Naive thymus-derived CD8-positive, alpha-beta T cell (primary cell): ENCODE data around the gene MTX1. TPM values are rescaled to one million over a fixed set of nuclear protein-coding genes. Genes with fewer than 3 reads are reported as not detected.
"Not testable (repeated sequence)": the region's sequence is repeated elsewhere in the genome, so short reads cannot be mapped to it uniquely, and the experiment has no call there.

Experiments
- ATAC-seq, 2 donors: fragments of 150-1000 bp; cut with Tn5 transposase in 1 of 2; sonication (Bioruptor Pico), chemical (Tn5 transposase) in 1 of 2; 1 replicate in 1 of 2; 2 replicates in 1 of 2; pipeline ENCODE4 v1.10.0; 2021; ENCODE audit warnings: mild to moderate bottlenecking in 2 of 2, moderate library complexity in 2 of 2
- POLR2A ChIA-PET: fragments of 350-600 bp; sonication (Branson Sonifier 250); formaldehyde crosslinking; loops from one replicate; lab custom pipeline; 2021; ENCODE audit warnings: antibody characterized with exemption; lab: Charles Lee
- DNase-seq, 10 donors: peaks; one replicate each; pipeline versions ENCODE4 v3.0.0 to v3.0.0-alpha.2; 2020 to 2022
- H3K27ac Mint-ChIP-seq, 10 donors: one replicate each; pipeline ENCODE4 v1.8.0; 2020 to 2022; ENCODE audit warnings: mild to moderate bottlenecking in 10 of 10, mixed read lengths in 10 of 10, moderate library complexity in 4 of 10, inconsistent platforms in 1 of 10
- H3K27me3 Mint-ChIP-seq, 5 donors: one replicate each; pipeline ENCODE4 v1.8.0; 2021 to 2022; ENCODE audit warnings: mixed read lengths in 5 of 5
- H3K36me3 Mint-ChIP-seq, 3 donors: one replicate each; pipeline ENCODE4 v1.8.0; 2020 to 2022; ENCODE audit warnings: mixed read lengths in 3 of 3, mild to moderate bottlenecking in 2 of 3, inconsistent platforms in 1 of 3
- H3K4me1 Mint-ChIP-seq, 4 donors: one replicate each; pipeline ENCODE4 v1.8.0; 2021 to 2022; ENCODE audit warnings: mixed read lengths in 4 of 4
- H3K4me3 Mint-ChIP-seq, 10 donors: one replicate each; pipeline ENCODE4 v1.8.0; 2020 to 2022; ENCODE audit warnings: mild to moderate bottlenecking in 10 of 10, mixed read lengths in 10 of 10, moderate library complexity in 6 of 10, inconsistent platforms in 1 of 10
- H3K9me3 Mint-ChIP-seq, 9 donors: one replicate each; pipeline ENCODE4 v1.8.0; 2020 to 2022; ENCODE audit warnings: mixed read lengths in 9 of 9, mild to moderate bottlenecking in 3 of 9, inconsistent platforms in 1 of 9, moderate library complexity in 1 of 9
- polyA plus RNA-seq, 3 donors: library from polyadenylated mRNA; unstranded; fragments of 300-500 nt; fragmentation: Illumina TruSeq; gene quantifications; one replicate each; pipeline ENCODE4 v1.2.3, GENCODE V29; 2021
- total RNA-seq, 8 experiments: library from RNA in 2 of 8; stranded (reverse) in 2 of 8; gene quantifications; one replicate each; pipeline ENCODE4 v1.2.3 and lab custom pipeline; 2021 to 2026

The MTX1 gene
- total and polyA plus RNA-seq, 5 experiments from 2014 or later, result 26.9 to 50.7 (median 45.8) TPM

DNA sequence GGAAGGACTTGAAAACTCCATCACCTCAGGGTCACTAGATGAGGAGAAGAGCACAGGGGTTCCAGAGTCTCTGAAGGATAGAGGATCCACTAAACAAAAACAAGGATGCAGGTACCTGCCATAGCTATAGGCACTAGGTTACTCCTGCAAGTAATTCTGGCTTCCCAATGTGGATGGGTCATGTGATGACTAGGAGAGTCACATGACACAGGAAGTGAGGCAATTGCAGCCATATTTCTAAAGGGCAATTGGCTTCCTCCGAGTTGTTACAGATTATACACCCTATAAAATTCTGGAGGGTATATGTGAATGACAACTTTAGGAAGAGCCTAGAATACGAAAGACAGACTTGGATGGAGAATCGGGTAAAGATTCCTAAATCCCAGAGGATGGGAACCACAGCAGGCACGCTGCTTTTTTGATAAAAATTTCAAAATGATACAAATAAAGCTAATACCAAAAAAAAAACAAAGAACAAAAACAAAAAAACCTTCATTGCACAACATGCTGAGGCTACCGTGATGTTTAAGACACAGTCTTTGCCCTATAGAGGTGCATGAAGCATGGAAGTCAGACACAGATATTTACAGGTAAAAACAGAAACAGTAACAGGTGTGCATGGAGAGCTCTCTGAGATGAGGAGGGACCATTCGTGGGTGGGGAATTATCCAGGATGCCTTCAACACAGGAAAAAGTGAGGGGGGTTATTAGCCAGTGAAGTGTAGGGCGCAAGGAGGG lies 10.5 kb downstream of the MTX1 start:
- DNase-seq (peak in 1 of 10 donors; percentile 26), ATAC-seq (peak in 1 of 2 donors; percentile 53)
- POLR2A ChIA-PET, result interaction anchor here (0.6 to 0.9 kb wide), 2 partner anchors 10 to 248 kb away, joined by 3 read pairs; partner anchors contain the start of genes MTX1 and SHC1
- Mint-ChIP-seq H3K4me1 (peaks cover 4 to 36% (median 14%) of the 10 kb centered on the region in 4 donors), H3K4me3 (peak overlapping the region in 3 of 10 donors; percentile 7 to 26 (median 15)), H3K36me3 (peaks cover 0 to 2% (median 0%) of the 10 kb centered on the region in 3 donors), H3K27ac (peak overlapping the region in 7 of 10 donors; percentile 28 to 74 (median 61)), H3K9me3 (no peaks in the 10 kb centered on the region), H3K27me3 (no peaks in the 10 kb centered on the region)

DNA sequence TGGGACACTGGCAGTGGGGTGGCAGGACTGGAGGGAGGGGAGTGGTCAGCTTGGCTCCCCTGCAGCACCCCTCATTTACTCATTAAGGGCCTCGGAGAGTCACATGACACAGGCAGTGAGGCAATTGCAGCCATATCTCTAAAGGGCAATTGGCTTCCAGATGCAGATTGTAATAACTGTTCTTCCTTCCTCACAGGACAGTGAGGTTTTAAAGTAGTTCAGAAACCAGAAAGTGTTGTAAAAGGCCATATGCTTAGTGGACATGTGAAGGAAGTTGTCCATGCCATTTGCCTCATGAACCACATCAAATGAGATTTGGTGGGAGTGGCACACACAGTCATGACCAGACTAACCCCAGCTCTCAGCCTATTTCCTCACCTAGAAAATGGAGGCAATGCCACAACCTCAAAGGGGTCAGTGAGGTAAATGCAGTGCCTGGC lies 11.1 kb downstream of the MTX1 start:
- Mint-ChIP-seq H3K4me3 (no peak overlapping the region), H3K4me1 (peaks cover 4 to 42% (median 14%) of the 10 kb centered on the region in 4 donors), H3K9me3 (no peaks in the 10 kb centered on the region), H3K27ac (peak overlapping the region in 6 of 10 donors; percentile 4 to 74 (median 56)), H3K27me3 (no peaks in the 10 kb centered on the region), H3K36me3 (peaks cover 0 to 2% (median 0%) of the 10 kb centered on the region in 3 donors)
- no peak for ATAC-seq
- DNase-seq, result no peak
- POLR2A ChIA-PET, result interaction anchor here (0.6 to 0.9 kb wide), 2 partner anchors 11 to 380 kb away, joined by 3 read pairs; partner anchors contain the start of gene MTX1

GRCh38 chr1:155220211-155220965 lies 11.9 kb downstream of the MTX1 start:
- POLR2A ChIA-PET, result interaction anchor here (0.6 to 1.1 kb wide), 3 partner anchors 49 to 379 kb away, joined by 3 to 8 read pairs (median 3); no protein-coding TSS in a partner anchor

GRCh38 chr1:155223047-155223446 lies 14.6 kb downstream of the MTX1 start:
- POLR2A ChIA-PET, result interaction anchor here (1.1 kb wide), 1 partner anchor 15 kb away, joined by 5 read pairs; the partner anchor contains the start of genes MTX1 and THBS3
- ATAC-seq, result no peak

More at GRCh38 chr1:155220211-155220965, 11.9 kb downstream of the MTX1 start:
- Mint-ChIP-seq H3K4me1 (peaks cover 2 to 43% (median 14%) of the 10 kb centered on the region in 4 donors), H3K27ac (peak overlapping the region in 1 of 10 donors; percentile 7)
- not testable (repeated sequence) for H3K9me3 Mint-ChIP-seq, ATAC-seq, H3K36me3 Mint-ChIP-seq, H3K4me3 Mint-ChIP-seq, H3K27me3 Mint-ChIP-seq, DNase-seq

DNA sequence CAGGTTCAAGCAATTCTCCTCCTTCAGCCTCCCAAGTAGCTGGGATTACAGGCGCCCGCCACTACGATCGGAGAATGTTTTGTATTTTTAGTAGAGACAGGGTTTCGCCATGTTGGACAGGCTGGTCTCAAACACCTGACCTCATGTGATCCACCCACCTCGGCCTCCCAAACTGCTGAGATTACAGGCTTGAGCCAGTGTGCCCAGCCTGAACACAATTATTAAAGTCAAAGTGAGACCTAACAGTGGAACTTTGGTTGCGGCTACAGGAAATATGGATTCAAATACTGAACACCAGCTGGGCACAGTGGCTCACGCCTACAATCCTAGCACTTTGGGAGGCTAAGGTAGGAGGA lies 16.9 kb downstream of the MTX1 start:
- H3K27me3 Mint-ChIP-seq, DNase-seq, H3K9me3 Mint-ChIP-seq, ATAC-seq, H3K36me3 Mint-ChIP-seq: not testable (repeated sequence)
- peak overlapping the region in 1 of 10 donors; percentile 38 for H3K4me3 Mint-ChIP-seq
- POLR2A ChIA-PET, result interaction anchor here (1.7 to 5.0 kb wide), 4 partner anchors 16 to 31 kb away, joined by 8 to 27 read pairs (median 18); partner anchors contain the start of gene MTX1
- H3K4me1 Mint-ChIP-seq, result peaks cover 6 to 52% (median 24%) of the 10 kb centered on the region in 4 donors
- H3K27ac Mint-ChIP-seq, result peak overlapping the region in 6 of 10 donors; percentile 40 to 98 (median 86)

More at GRCh38 chr1:155223047-155223446, 14.6 kb downstream of the MTX1 start:
- H3K27ac Mint-ChIP-seq, result peak overlapping the region in 1 of 10 donors; percentile 59
- no peaks in the 10 kb centered on the region for H3K27me3 Mint-ChIP-seq
- H3K36me3 Mint-ChIP-seq, result peaks cover 0 to 2% (median 0%) of the 10 kb centered on the region in 3 donors
- no peaks in the 10 kb centered on the region for H3K9me3 Mint-ChIP-seq
- DNase-seq, result no peak
- H3K4me3 Mint-ChIP-seq, result no peak overlapping the region
- peaks cover 8 to 67% (median 32%) of the 10 kb centered on the region in 4 donors for H3K4me1 Mint-ChIP-seq

DNA sequence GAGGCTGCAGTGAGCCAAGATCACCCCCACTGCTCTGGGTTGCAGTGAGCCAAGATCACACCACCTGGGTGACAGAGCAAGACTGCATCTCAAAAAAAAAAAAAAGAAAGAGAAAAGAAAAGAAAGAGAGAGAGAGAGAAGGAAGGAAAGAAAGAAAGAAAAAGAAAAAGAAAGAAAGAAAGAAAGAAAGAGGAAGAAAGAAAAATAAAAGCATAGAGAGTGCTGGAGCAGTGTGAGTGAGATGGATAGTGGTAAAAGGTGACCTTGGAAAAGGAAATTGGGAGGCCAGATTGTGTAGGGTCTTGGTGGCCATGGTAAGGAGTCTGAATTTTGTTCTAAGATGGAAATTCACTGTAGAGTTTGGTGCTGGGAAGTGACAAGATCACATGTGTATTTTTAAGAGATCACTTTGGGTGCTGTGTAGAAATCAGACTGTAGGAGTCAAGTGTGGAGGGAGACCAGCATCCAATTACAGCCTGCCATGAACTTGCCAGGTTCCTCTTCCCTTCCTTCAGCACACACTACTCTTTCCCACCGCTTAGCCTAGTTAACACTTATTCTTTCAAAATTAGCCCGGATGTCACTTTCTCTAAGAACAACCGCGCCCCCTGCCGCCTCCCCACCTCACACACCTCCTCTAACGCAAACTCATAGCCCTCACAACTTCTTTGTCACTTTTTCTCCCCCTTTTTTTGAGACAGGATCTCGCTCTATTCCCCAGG lies 17.9 kb downstream of the MTX1 start:
- no peaks in the 10 kb centered on the region for H3K9me3 Mint-ChIP-seq
- DNase-seq, result peak; percentile 71 to 91 (median 81)
- H3K27ac Mint-ChIP-seq, result peak overlapping the region; percentile 84 to 98 (median 94)
- no peaks in the 10 kb centered on the region for H3K27me3 Mint-ChIP-seq
- H3K4me3 Mint-ChIP-seq, result peak overlapping the region; percentile 74 to 93 (median 87)
- peak; percentile 60 to 62 for ATAC-seq
- POLR2A ChIA-PET, result interaction anchor here (0.9 to 5.0 kb wide), 13 partner anchors 15 to 53 kb away, joined by 3 to 42 read pairs (median 7); partner anchors contain the start of genes KRTCAP2, MTX1, THBS3 and TRIM46
- H3K4me1 Mint-ChIP-seq, result peaks cover 6 to 48% (median 24%) of the 10 kb centered on the region in 4 donors
- peaks cover 0 to 2% (median 0%) of the 10 kb centered on the region in 3 donors for H3K36me3 Mint-ChIP-seq

DNA sequence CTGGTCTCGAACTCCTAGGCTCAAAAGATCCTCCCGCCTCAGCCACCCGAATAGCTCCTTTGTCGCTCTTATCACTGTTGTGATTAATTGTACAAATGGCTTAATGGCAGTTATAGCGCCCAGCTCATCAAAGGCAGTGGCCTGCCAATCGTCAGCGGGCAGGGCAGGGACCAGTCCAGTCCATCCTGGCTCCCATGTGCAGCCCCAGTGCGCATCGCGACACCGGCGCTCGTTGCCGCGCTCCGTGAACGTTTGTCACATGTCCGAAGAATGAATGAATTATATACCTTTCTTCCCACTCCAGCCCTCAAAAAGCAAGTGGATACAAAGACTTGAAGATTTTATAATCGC lies 18.4 kb downstream of the MTX1 start:
- Mint-ChIP-seq H3K9me3 (no peaks in the 10 kb centered on the region), H3K27me3 (no peaks in the 10 kb centered on the region), H3K4me3 (peak overlapping the region; percentile 74 to 93 (median 87)), H3K4me1 (peaks cover 6 to 48% (median 24%) of the 10 kb centered on the region in 4 donors), H3K36me3 (peaks cover 0 to 2% (median 0%) of the 10 kb centered on the region in 3 donors), H3K27ac (peak overlapping the region; percentile 84 to 98 (median 94))
- POLR2A ChIA-PET, result interaction anchor here (0.9 to 5.0 kb wide), 11 partner anchors 14 to 53 kb away, joined by 3 to 42 read pairs (median 6); partner anchors contain the start of genes KRTCAP2, MTX1, THBS3 and TRIM46
- DNase-seq, result no peak
- ATAC-seq, result peak; percentile 5 to 23

GRCh38 chr1:155227261-155228095 lies 19.0 kb downstream of the MTX1 start:
- Mint-ChIP-seq H3K4me3 (peak overlapping the region; percentile 74 to 93 (median 87)), H3K27me3 (no peaks in the 10 kb centered on the region), H3K36me3 (no peaks in the 10 kb centered on the region), H3K9me3 (no peaks in the 10 kb centered on the region), H3K4me1 (peaks cover 6 to 46% (median 24%) of the 10 kb centered on the region in 4 donors), H3K27ac (peak overlapping the region; percentile 84 to 98 (median 94))
- DNase-seq, result peak; percentile 91 to 99 (median 98)
- POLR2A ChIA-PET, result interaction anchor here (0.9 to 5.0 kb wide), 11 partner anchors 14 to 54 kb away, joined by 3 to 42 read pairs (median 6); partner anchors contain the start of genes KRTCAP2, MTX1, THBS3 and TRIM46
- peak; percentile 91 to 92 for ATAC-seq

- Mint-ChIP-seq H3K9me3 (no peaks in the 10 kb centered on the region), H3K27ac (peak overlapping the region; percentile 84 to 98 (median 94)), H3K4me1 (peaks cover 6 to 42% (median 24%) of the 10 kb centered on the region in 4 donors), H3K36me3 (no peaks in the 10 kb centered on the region), H3K4me3 (peak overlapping the region; percentile 74 to 93 (median 87)), H3K27me3 (no peaks in the 10 kb centered on the region)
- DNase-seq (peak in 1 of 10 donors; percentile 17), ATAC-seq (no peak)
- POLR2A ChIA-PET, result interaction anchor here (1.0 to 5.0 kb wide), 7 partner anchors 13 to 44 kb away, joined by 3 to 42 read pairs (median 6); partner anchors contain the start of genes MTX1 and THBS3
Observed at GRCh38 chr1:155228096-155228427, 19.6 kb downstream of the MTX1 start.

GRCh38 chr1:155231302-155231701 lies 22.8 kb downstream of the MTX1 start:
- peaks cover 3 to 21% (median 16%) of the 10 kb centered on the region in 4 donors for H3K4me1 Mint-ChIP-seq
- H3K27me3 Mint-ChIP-seq, H3K4me3 Mint-ChIP-seq, H3K9me3 Mint-ChIP-seq, POLR2A ChIA-PET, H3K36me3 Mint-ChIP-seq, DNase-seq, ATAC-seq: not testable (repeated sequence)
- peak overlapping the region in 6 of 10 donors; percentile 6 to 78 (median 29) for H3K27ac Mint-ChIP-seq
